ENCODE results near the gene IRF1.

IRF1 gene

DNA sequence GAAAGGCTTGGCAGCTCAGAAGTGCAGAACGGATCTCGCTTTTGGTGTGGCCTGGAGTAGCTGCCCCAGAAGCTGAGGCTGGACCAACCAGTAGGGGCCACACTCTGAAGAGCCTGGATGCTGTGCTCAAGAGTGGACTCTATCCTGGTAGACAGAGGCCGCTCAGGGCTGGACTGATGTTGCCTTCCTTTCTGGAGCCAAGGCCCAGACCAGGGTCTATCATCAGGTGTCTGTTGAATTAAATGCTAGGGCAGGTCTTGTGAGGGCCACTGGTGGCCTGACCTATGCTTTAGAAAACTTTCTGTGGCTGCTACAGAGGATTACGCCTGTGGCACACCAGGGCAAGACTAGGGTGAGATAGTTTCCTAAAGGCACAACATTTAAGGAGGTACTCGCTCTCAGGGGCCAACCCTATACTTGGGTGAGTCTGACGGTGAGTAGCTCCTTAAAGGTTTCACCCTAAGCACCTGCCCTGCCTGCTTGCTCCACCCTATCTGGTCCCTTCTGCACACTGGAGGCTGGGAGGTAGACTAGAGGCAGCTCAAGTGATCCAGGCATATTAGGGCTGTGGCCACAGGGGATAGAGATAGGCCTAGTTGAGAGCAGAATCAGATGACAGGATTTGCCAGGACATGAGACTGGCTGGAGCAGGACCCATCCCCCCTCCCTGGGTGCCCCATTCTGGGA is 9.8 kb upstream of the IRF1 start:
- no peak for DNase-seq

DNA sequence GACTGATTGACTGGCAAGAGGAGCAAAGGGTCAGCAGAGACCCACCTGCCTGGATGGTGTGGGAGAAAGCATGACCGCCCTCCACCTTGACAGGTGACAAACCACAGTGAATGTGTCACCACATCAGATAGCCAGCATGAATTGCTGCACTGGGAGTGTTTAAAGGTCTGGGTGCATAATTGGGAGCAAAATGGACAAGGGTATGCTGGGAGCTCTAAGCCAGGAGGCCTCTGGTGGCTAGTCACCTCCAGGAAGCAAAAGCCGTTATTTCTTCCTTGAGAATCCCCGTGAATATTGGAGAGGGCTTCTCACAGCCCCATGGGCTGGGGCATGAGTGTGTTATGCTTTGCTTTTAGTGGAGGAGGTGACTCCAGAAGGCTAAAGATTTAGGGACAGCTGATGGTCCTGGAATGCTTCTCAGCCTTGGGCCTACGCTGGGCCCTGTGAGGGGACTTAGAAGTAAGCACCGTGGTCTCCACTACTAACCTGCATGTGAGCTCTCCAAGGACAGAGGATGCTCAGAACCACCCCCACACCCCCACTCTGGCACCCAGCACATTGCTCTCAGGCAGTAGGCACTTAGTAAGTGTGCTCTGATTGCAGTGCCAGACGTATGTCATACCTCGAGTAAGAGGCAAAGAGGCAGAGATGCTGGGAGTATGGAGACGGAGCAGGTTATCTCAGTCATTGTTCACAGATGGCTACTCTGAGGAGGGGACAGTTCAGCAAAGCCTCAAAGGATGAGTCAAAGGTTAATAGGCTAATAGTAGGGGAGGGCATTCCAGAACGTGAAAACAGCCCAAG is 9.1 kb upstream of the IRF1 start:
- DNase-seq, result no peak

GRCh38 chr5:132498686-132499271 is 8.2 kb upstream of the IRF1 start:
- no peak for DNase-seq

- no peak for DNase-seq
Measured at GRCh38 chr5:132498152-132498551, 7.6 kb upstream of the IRF1 start.

- DNase-seq, result no peak
Measured at GRCh38 chr5:132497488-132497997, 7.0 kb upstream of the IRF1 start.

- peak; percentile 81 for DNase-seq
Measured at GRCh38 chr5:132496631-132497487, 6.3 kb upstream of the IRF1 start.

DNA sequence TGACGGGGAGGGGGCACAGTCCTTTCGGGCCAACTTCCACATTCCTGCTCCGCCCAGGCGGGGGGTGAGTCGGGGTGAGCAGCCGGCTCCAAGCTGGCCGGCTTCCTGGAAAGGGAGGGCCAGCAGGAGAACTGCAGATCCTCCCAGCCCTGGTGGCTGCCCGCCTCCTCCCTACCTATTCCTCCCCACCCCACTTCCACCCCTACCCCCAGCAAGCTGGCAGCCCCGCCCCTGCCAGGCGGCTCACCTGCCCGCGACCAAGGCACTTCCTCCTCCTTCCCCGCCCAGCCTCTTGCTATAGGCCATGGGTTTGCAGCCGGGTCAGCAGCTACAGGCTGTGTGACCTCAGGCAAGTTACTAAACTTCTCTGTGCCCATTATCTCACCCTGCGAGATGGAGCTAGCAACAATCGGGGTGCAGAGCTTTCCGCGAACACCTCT is 5.6 kb upstream of the IRF1 start:
- DNase-seq, result peak; percentile 95

- DNase-seq, result peak; percentile 79
Measured at GRCh38 chr5:132495667-132496190, 5.2 kb upstream of the IRF1 start.

- no peak for DNase-seq
Measured at GRCh38 chr5:132493821-132494220, 3.2 kb upstream of the IRF1 start.

- DNase-seq, result no peak
Measured at GRCh38 chr5:132493241-132493640, 2.7 kb upstream of the IRF1 start.

- no peak for DNase-seq
Measured at GRCh38 chr5:132492386-132493125, 2.0 kb upstream of the IRF1 start.

- peak; percentile 70 for DNase-seq
Measured at GRCh38 chr5:132491368-132492364, 1.1 kb upstream of the IRF1 start.

DNA sequence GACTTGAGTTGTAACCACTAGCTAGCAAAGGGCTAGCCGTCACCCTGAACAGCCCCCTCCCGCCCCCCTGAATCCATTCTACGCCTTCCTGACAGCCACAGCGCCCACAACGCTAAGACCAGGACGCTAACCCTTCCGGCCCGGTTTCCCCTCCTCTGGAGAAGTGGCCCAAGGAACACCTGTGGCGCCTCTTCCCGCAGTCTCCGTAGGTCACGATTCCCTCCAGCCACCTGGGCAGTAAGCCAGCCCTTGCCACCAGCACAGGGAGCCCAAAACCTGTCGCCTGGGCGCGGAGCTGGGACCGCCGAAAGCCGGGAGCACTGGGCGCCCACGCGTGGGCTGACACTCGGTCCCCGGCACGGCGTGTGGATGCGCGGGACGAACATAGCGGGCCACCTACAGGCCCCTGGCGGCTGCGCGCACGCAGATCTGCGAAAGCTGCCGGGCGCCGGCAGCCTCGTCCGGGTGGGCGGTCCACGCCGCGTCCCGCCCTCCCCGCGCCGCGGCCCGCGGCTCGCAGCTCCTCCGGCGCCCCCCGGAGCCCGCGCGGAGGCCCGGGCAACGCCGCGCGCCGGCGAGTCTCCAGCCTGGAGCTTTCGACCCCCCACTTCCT is 596 bp downstream of the IRF1 start:
- peak; percentile 40 for DNase-seq

- peak; percentile 43 for DNase-seq
Measured at GRCh38 chr5:132489051-132489770, 1.4 kb downstream of the IRF1 start.

- DNase-seq, result no peak
Measured at GRCh38 chr5:132488590-132488989, 2.0 kb downstream of the IRF1 start.

DNA sequence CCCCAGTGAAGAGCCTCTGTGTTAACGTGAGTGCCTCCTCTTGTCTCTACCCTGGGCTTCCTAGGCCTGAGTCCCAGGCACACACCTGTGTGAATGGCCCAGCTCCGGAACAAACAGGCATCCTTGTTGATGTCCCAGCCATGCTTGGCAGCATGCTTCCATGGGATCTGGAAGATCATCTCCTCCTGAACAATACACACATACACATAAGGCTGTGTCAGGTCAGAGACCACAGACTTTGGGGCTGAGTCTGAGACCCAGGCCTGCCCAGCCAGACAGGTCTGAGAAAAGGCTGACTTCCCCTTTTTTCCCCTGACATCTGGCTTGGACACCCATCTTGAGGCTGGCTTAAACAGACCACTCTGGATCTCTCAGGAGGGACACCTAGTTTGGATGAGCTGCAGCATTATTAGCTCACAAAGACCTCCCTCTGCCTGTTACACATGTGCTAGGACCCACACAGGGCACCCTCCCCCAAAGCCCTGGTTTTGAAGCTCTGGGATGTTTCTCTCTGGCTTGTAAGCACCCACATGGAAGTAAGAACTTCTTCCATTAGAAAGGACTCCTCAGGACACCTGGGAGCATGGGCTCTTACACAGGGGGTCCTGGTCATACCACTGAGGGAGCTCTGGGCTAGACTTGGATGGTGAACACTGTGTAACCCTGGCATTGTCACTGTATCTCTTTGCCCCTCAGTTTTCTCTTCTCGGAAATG is 2.6 kb downstream of the IRF1 start:
- peak; percentile 44 for DNase-seq

GRCh38 chr5:132487095-132487428 is 3.5 kb downstream of the IRF1 start:
- DNase-seq, result peak; percentile 27

GRCh38 chr5:132486318-132487094 is 4.1 kb downstream of the IRF1 start:
- DNase-seq, result no peak
